Measurements from ENCODE around the gene CDH16.
A peak's percentile ranks its signal among the peaks of the same experiment; 100 is the strongest.
"Not testable (repeated sequence)": the region's sequence is repeated elsewhere in the genome, so short reads cannot be mapped to it uniquely, and the experiment has no call there.

CDH16 gene

DNA sequence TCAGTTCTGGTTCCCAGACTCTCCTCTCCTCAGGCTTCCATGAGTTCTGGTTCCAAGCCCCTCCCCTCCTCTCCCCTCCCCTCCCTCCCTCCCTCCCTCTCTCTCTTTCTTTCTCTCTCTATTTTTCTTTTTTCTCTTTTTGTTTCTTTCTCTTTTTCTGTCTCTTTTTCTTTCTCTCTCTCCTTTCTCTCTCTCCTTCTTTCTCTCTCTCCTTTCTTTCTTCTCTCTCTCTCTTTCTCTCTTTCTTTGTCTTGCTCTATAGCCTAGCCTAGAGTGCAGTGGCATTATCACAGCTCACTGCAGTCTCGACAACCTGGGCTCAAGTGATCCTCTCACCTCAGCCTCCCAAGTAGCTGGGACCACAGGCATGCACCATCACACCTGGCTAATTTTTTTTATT, 41.6 kb upstream of the CDH16 start:
- no CpG with 5 or more reads among the region's 1 CpG for WGBS, 2 donors (ENCODE audit: extremely low coverage in 2 of 2, insufficient read length in 2 of 2, insufficient replicate concordance in 1 of 2)
- Histone ChIP-seq H4K91ac (ENCODE audit: low read depth, low read length, poor library complexity) (peak overlapping the region; percentile 75), H3K36me3 (replicated peaks in 1 of 2; ENCODE audit: control insufficient read depth in 2 of 2, insufficient read depth in 2 of 2, low read length in 2 of 2) (no peaks in the 10 kb centered on the region), H3K18ac (ENCODE audit: low read length) (no peak overlapping the region), H3K27ac (replicated peaks; ENCODE audit: low read length) (no peak overlapping the region), H3K79me1 (ENCODE audit: low read depth, low read length) (peaks cover 2% of the 10 kb centered on the region), H3K14ac (ENCODE audit: low read length) (no peak overlapping the region), H3K4me3 (ENCODE audit: low read length in 2 of 2) (no peak overlapping the region), H2BK5ac (ENCODE audit: low read length) (no peak overlapping the region), H3K4me1 (ENCODE audit: control insufficient read depth in 2 of 2, insufficient read depth in 1 of 2, low read depth in 1 of 2, low read length in 2 of 2) (peaks cover 3% of the 10 kb centered on the region in 2 donors), H3K23ac (ENCODE audit: low read depth, low read length, poor library complexity) (no peak overlapping the region), H3K9ac (ENCODE audit: low read depth, low read length, poor library complexity) (no peak overlapping the region), H2BK12ac (ENCODE audit: low read length) (no peak overlapping the region), H2AFZ (ENCODE audit: low read length) (no peak overlapping the region), H3K4ac (ENCODE audit: low read length) (no peak overlapping the region), H2AK5ac (ENCODE audit: low read depth, low read length) (no peak overlapping the region), H3K9me3 (replicated peaks in 1 of 2; ENCODE audit: control insufficient read depth in 2 of 2, insufficient read depth in 1 of 2, low read depth in 1 of 2, low read length in 2 of 2) (no peaks in the 10 kb centered on the region), H2BK15ac (ENCODE audit: low read length) (no peak overlapping the region), H2BK120ac (ENCODE audit: low read depth, low read length) (no peak overlapping the region), H4K8ac (ENCODE audit: low read depth, low read length) (no peak overlapping the region), H3K27me3 (ENCODE audit: control insufficient read depth in 3 of 3, insufficient read depth in 3 of 3, low read depth in 1 of 3, low read length in 3 of 3) (peaks cover 0 to 21% (median 0%) of the 10 kb centered on the region in 3 experiments), H3K4me2 (ENCODE audit: insufficient read depth, low read length, poor library complexity, severe bottlenecking) (no peak overlapping the region)
- DNase-seq (ENCODE audit: low spot score), result no peak

DNA sequence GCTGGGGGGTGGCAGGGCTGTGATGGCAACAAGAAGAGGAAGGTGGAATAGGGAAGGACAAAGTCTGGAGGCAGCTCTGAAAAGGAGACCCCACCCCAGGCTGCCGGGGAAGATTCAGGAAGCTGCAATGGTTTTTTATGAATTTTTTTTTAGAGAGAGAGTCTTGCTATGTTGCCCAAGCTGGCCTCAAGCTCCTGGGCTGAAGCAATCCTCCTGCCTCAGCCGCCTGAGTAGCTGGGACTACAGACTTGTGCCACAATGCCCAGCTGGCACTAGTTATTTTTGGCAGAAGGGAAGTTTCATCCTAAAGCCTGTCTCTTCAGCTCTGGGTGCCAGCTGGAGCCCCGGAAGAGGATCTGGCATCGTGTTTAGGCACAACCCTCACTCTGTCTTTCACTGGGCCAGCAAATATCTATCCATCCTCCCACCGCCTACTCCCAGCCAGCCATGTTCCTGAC, 41.0 kb upstream of the CDH16 start:
- no CpG with 5 or more reads among the region's 5 CpGs for WGBS, 2 donors (ENCODE audit: extremely low coverage in 2 of 2, insufficient read length in 2 of 2, insufficient replicate concordance in 1 of 2)

DNA sequence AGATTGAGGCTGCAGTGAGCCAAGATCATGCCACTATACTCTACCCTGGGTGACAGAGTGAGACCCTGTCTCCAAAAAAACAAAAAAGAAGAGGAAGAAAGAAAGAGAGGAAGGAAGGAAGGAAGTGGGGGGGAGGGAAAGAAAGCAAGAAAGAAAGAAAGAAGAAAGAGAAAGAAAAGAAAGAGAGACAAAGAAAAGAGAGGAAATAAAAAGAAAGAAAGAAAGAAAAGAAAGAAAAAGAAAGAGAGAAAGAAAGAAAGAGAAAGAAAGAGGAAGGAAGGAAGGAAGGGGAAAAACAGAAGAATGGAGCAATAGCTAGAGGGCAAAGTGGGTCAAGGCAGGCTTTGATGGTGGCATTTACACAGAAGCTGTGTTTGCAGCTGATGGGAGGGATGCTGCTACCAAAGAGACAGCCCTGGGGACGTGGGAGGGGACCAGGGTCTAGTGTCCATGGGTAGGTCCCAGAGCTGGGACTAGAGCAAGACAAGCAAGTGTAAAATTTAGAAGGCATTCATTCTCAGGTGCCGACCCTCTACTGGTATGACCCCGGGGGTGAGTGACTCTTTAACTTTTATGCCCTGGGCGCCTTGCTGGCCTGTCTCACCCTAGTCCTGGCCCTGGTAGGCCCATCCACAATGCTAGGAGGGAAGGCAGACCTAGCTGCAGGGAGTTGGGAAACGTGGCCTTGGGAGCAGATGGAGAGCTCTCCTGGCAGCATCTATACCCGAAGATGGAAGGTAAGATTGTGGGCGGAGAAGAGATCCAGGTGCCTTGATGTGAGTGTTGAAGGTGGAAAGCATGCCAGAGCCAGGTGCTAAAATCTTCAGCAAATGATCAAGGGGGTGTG, 40.4 kb upstream of the CDH16 start:
- H3K4me3 ChIP-seq (ENCODE audit: low read length in 2 of 2), result peak overlapping the region in 1 of 2 donors; percentile 57
- no peak overlapping the region for H2BK120ac ChIP-seq (ENCODE audit: low read depth, low read length)
- peaks cover 0 to 23% (median 0%) of the 10 kb centered on the region in 3 experiments for H3K27me3 ChIP-seq (ENCODE audit: control insufficient read depth in 3 of 3, insufficient read depth in 3 of 3, low read depth in 1 of 3, low read length in 3 of 3)

More for the DNA sequence above, 41.0 kb upstream of the CDH16 start:
- Histone ChIP-seq H3K9ac (ENCODE audit: low read depth, low read length, poor library complexity) (no peak overlapping the region), H3K9me3 (replicated peaks in 1 of 2; ENCODE audit: control insufficient read depth in 2 of 2, insufficient read depth in 1 of 2, low read depth in 1 of 2, low read length in 2 of 2) (no peaks in the 10 kb centered on the region), H3K4me3 (ENCODE audit: low read length in 2 of 2) (no peak overlapping the region), H3K36me3 (replicated peaks in 1 of 2; ENCODE audit: control insufficient read depth in 2 of 2, insufficient read depth in 2 of 2, low read length in 2 of 2) (no peaks in the 10 kb centered on the region), H2AFZ (ENCODE audit: low read length) (no peak overlapping the region), H3K14ac (ENCODE audit: low read length) (no peak overlapping the region), H2BK15ac (ENCODE audit: low read length) (no peak overlapping the region), H2BK12ac (ENCODE audit: low read length) (no peak overlapping the region), H2BK5ac (ENCODE audit: low read length) (no peak overlapping the region), H4K91ac (ENCODE audit: low read depth, low read length, poor library complexity) (peak overlapping the region; percentile 75), H3K23ac (ENCODE audit: low read depth, low read length, poor library complexity) (no peak overlapping the region), H3K18ac (ENCODE audit: low read length) (no peak overlapping the region), H3K79me1 (ENCODE audit: low read depth, low read length) (peaks cover 2% of the 10 kb centered on the region), H3K4me2 (ENCODE audit: insufficient read depth, low read length, poor library complexity, severe bottlenecking) (no peak overlapping the region), H3K4me1 (ENCODE audit: control insufficient read depth in 2 of 2, insufficient read depth in 1 of 2, low read depth in 1 of 2, low read length in 2 of 2) (peaks cover 3% of the 10 kb centered on the region in 2 donors), H2AK5ac (ENCODE audit: low read depth, low read length) (no peak overlapping the region), H3K27me3 (ENCODE audit: control insufficient read depth in 3 of 3, insufficient read depth in 3 of 3, low read depth in 1 of 3, low read length in 3 of 3) (peaks cover 0 to 23% (median 0%) of the 10 kb centered on the region in 3 experiments), H4K8ac (ENCODE audit: low read depth, low read length) (no peak overlapping the region), H3K27ac (replicated peaks; ENCODE audit: low read length) (no peak overlapping the region), H3K4ac (ENCODE audit: low read length) (no peak overlapping the region), H2BK120ac (ENCODE audit: low read depth, low read length) (no peak overlapping the region)
- no peak for DNase-seq (ENCODE audit: low spot score)

DNA sequence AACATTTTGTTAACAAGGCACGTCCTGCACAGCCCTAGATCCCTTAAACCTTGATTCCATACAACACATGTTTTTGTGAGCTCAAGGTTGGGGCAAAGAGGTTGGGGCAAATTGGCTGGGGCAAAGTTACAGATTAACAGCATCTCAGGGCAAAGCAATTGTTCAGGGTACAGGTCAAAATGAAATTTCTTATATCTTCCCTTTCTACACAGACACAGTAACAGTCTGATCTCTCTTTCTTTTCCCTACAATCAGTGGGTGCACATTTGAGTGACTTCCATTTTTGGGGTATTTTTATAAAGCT, 37.4 kb upstream of the CDH16 start:
- H3K4me2 ChIP-seq (ENCODE audit: insufficient read depth, low read length, poor library complexity, severe bottlenecking); H4K8ac ChIP-seq (ENCODE audit: low read depth, low read length); H3K4me1 ChIP-seq (ENCODE audit: control insufficient read depth in 2 of 2, insufficient read depth in 1 of 2, low read depth in 1 of 2, low read length in 2 of 2); DNase-seq (ENCODE audit: low spot score); H3K4ac ChIP-seq (ENCODE audit: low read length); H2BK15ac ChIP-seq (ENCODE audit: low read length); H3K9me3 ChIP-seq (replicated peaks in 1 of 2; ENCODE audit: control insufficient read depth in 2 of 2, insufficient read depth in 1 of 2, low read depth in 1 of 2, low read length in 2 of 2); H2BK5ac ChIP-seq (ENCODE audit: low read length); H2AFZ ChIP-seq (ENCODE audit: low read length); H2BK12ac ChIP-seq (ENCODE audit: low read length); H3K9ac ChIP-seq (ENCODE audit: low read depth, low read length, poor library complexity); H3K27ac ChIP-seq (replicated peaks; ENCODE audit: low read length); H2AK5ac ChIP-seq (ENCODE audit: low read depth, low read length); H2BK120ac ChIP-seq (ENCODE audit: low read depth, low read length); H3K18ac ChIP-seq (ENCODE audit: low read length); H3K23ac ChIP-seq (ENCODE audit: low read depth, low read length, poor library complexity); H3K79me1 ChIP-seq (ENCODE audit: low read depth, low read length); H3K36me3 ChIP-seq (replicated peaks in 1 of 2; ENCODE audit: control insufficient read depth in 2 of 2, insufficient read depth in 2 of 2, low read length in 2 of 2); H3K14ac ChIP-seq (ENCODE audit: low read length); H4K91ac ChIP-seq (ENCODE audit: low read depth, low read length, poor library complexity); H3K4me3 ChIP-seq (ENCODE audit: low read length in 2 of 2): not testable (repeated sequence)
- no CpG with 5 or more reads among the region's 1 CpG for WGBS, 2 donors (ENCODE audit: extremely low coverage in 2 of 2, insufficient read length in 2 of 2, insufficient replicate concordance in 1 of 2)
- H3K27me3 ChIP-seq (ENCODE audit: control insufficient read depth in 3 of 3, insufficient read depth in 3 of 3, low read depth in 1 of 3, low read length in 3 of 3), result peaks cover 0 to 28% (median 0%) of the 10 kb centered on the region in 3 experiments

More for the DNA sequence above, 40.4 kb upstream of the CDH16 start:
- Histone ChIP-seq H2BK12ac (ENCODE audit: low read length) (no peak overlapping the region), H3K4me2 (ENCODE audit: insufficient read depth, low read length, poor library complexity, severe bottlenecking) (no peak overlapping the region), H3K36me3 (replicated peaks in 1 of 2; ENCODE audit: control insufficient read depth in 2 of 2, insufficient read depth in 2 of 2, low read length in 2 of 2) (no peaks in the 10 kb centered on the region), H3K14ac (ENCODE audit: low read length) (no peak overlapping the region), H3K23ac (ENCODE audit: low read depth, low read length, poor library complexity) (no peak overlapping the region), H2AK5ac (ENCODE audit: low read depth, low read length) (no peak overlapping the region), H3K18ac (ENCODE audit: low read length) (no peak overlapping the region), H3K4ac (ENCODE audit: low read length) (no peak overlapping the region), H2BK15ac (ENCODE audit: low read length) (no peak overlapping the region), H4K91ac (ENCODE audit: low read depth, low read length, poor library complexity) (no peak overlapping the region), H3K27ac (replicated peaks; ENCODE audit: low read length) (no peak overlapping the region), H3K9me3 (replicated peaks in 1 of 2; ENCODE audit: control insufficient read depth in 2 of 2, insufficient read depth in 1 of 2, low read depth in 1 of 2, low read length in 2 of 2) (no peaks in the 10 kb centered on the region), H3K9ac (ENCODE audit: low read depth, low read length, poor library complexity) (no peak overlapping the region), H4K8ac (ENCODE audit: low read depth, low read length) (no peak overlapping the region), H3K4me1 (ENCODE audit: control insufficient read depth in 2 of 2, insufficient read depth in 1 of 2, low read depth in 1 of 2, low read length in 2 of 2) (peaks cover 3% of the 10 kb centered on the region in 2 donors), H2BK5ac (ENCODE audit: low read length) (no peak overlapping the region), H2AFZ (ENCODE audit: low read length) (no peak overlapping the region), H3K79me1 (ENCODE audit: low read depth, low read length) (peaks cover 2% of the 10 kb centered on the region)
- no CpG with 5 or more reads among the region's 7 CpGs for WGBS, 2 donors (ENCODE audit: extremely low coverage in 2 of 2, insufficient read length in 2 of 2, insufficient replicate concordance in 1 of 2)
- DNase-seq (ENCODE audit: low spot score), result no peak

Measured in neuronal stem cell (in vitro differentiated cells).